Lower leg skin (tissue), 4 donors: ENCODE data around the gene SH2D3A. TPM values are rescaled to one million over a fixed set of nuclear protein-coding genes. Genes with fewer than 3 reads are reported as not detected.

Experiments
- microRNA-seq, 2 donors: library from miRNA; unstranded; fragments of <30 nt; microRNA quantifications; one replicate each; pipeline ENCODE4, GENCODE V29; 2016; ENCODE audit warnings: borderline replicate concordance in 2 of 2, borderline number of aligned reads in 1 of 2
- total RNA-seq, 4 donors: library from RNA; depleted of rRNA; stranded (reverse); fragments of >200 nt; gene quantifications; one replicate each; pipeline ENCODE4 v1.1.0, GENCODE V29; 2016

The SH2D3A gene
- total RNA-seq, 4 donors from 2014 or later = 53.0 to 142 (median 62.3) TPM

Small RNA genes within 50 kb of the gene (microRNA-seq; reads per million reads assigned to microRNA genes)
- 0 reads per million in 2 donors for gene MIR6791

Other genes with a start within 250 kb of the SH2D3A start
- gene TNFSF9, start 236.4 kb downstream of the SH2D3A start, total RNA-seq = 1 to 10 TPM; 1.2 to 1.7 (median 1.5) TPM
- not detected for gene CD70, start 176.3 kb downstream of the SH2D3A start, total RNA-seq
- gene TNFSF14, start 97.3 kb downstream of the SH2D3A start, total RNA-seq = under 1 TPM in 2 of 4 donors, not detected in 2; 0.03 to 0.08 TPM
- 100 to 1,000 TPM in 1 of 4 donors, 10 to 100 TPM in 3; 28.8 to 155 (median 79.6) TPM for gene C3, start 46.8 kb downstream of the SH2D3A start, total RNA-seq
- 10 to 100 TPM; 57.1 to 80.0 (median 66.9) TPM for gene GPR108, start 29.9 kb downstream of the SH2D3A start, total RNA-seq
- gene TRIP10, start 27.8 kb downstream of the SH2D3A start, total RNA-seq = 10 to 100 TPM; 41.2 to 60.2 (median 46.5) TPM
- gene VAV1, start 5.3 kb upstream of the SH2D3A start, total RNA-seq = 1 to 10 TPM; 1.0 to 2.0 (median 1.4) TPM
- under 1 TPM in 1 of 4 donors, not detected in 3; 0.25 TPM for gene ADGRE1, start 120.1 kb upstream of the SH2D3A start, total RNA-seq